H9 (cell line): ENCODE measurements around the gene EZH2. TPM values are rescaled to one million over a fixed set of nuclear protein-coding genes. Genes with fewer than 3 reads are reported as not detected.

Experiments used
- DNase-seq: peaks from one replicate; pipeline ENCODE4 v3.0.0-alpha.2; 2017
- H2AFZ ChIP-seq: one replicate; pipeline ENCODE4 v1.6.1; 2013; ENCODE audit warnings: mild to moderate bottlenecking, low read length, control low read depth, moderate library complexity
- H2AK5ac ChIP-seq: 2 replicates; pipeline ENCODE4 v1.6.1; 2013; ENCODE audit warnings: low read length, control low read depth, mixed read lengths; ENCODE audit not compliant: insufficient read length
- H2BK120ac ChIP-seq: one replicate; pipeline ENCODE4 v1.6.1; 2013; ENCODE audit warnings: low read depth, mild to moderate bottlenecking, low read length, control low read depth, inconsistent platforms; ENCODE audit not compliant: poor library complexity, severe bottlenecking
- H2BK12ac ChIP-seq: 2 replicates; pipeline ENCODE4 v1.6.1; 2013; ENCODE audit warnings: low read length, control low read depth, mixed read lengths, low read depth; ENCODE audit not compliant: insufficient read length
- H2BK15ac ChIP-seq: 2 replicates; pipeline ENCODE4 v1.6.1; 2013; ENCODE audit warnings: low read depth, low read length, control low read depth
- H2BK20ac ChIP-seq: one replicate; pipeline ENCODE4 v1.6.1; 2013; ENCODE audit warnings: low read depth, mild to moderate bottlenecking, low read length, control low read depth, inconsistent platforms; ENCODE audit not compliant: poor library complexity, severe bottlenecking
- H2BK5ac ChIP-seq: 2 replicates; pipeline ENCODE4 v1.6.1; 2013; ENCODE audit warnings: low read length, control low read depth, mixed read lengths; ENCODE audit not compliant: insufficient read length
- H3K14ac ChIP-seq: 2 replicates; pipeline ENCODE4 v1.6.1; 2013; ENCODE audit warnings: low read length, control low read depth; ENCODE audit not compliant: insufficient read depth
- H3K18ac ChIP-seq: 2 replicates; pipeline ENCODE4 v1.6.1; 2013; ENCODE audit warnings: low read depth, mild to moderate bottlenecking, mixed read lengths, low read length, control low read depth; ENCODE audit not compliant: insufficient read length
- H3K23ac ChIP-seq: 2 replicates; pipeline ENCODE4 v1.6.1; 2013; ENCODE audit warnings: low read length, control low read depth, mixed read lengths, low read depth; ENCODE audit not compliant: insufficient read length
- H3K23me2 ChIP-seq: 2 replicates; pipeline ENCODE4 v1.6.1; 2013; ENCODE audit warnings: low read depth, mild to moderate bottlenecking, mixed read lengths, low read length, control low read depth; ENCODE audit not compliant: insufficient read length, poor library complexity, severe bottlenecking
- H3K27ac ChIP-seq: 2 replicates; pipeline ENCODE4 v1.5.1; 2013; ENCODE audit warnings: low read length, control low read depth, mixed read lengths, low read depth; ENCODE audit not compliant: insufficient read length
- H3K27me3 ChIP-seq: 2 replicates; pipeline ENCODE4 v1.6.1; 2013; ENCODE audit warnings: low read length, control low read depth, inconsistent platforms; ENCODE audit not compliant: insufficient read depth
- H3K4ac ChIP-seq: 2 replicates; pipeline ENCODE4 v1.6.1; 2013; ENCODE audit warnings: low read depth, mild to moderate bottlenecking, control low read depth, inconsistent platforms, low read length, moderate library complexity
- H3K4me1 ChIP-seq: 2 replicates; pipeline ENCODE4 v1.6.1; 2013; ENCODE audit warnings: low read length, control low read depth, inconsistent platforms; ENCODE audit not compliant: insufficient read depth
- H3K4me2 ChIP-seq: 2 replicates; pipeline ENCODE4 v1.6.1; 2013; ENCODE audit warnings: low read length, control low read depth, mixed read lengths; ENCODE audit not compliant: insufficient read length, insufficient read depth
- H3K56ac ChIP-seq: 2 replicates; pipeline ENCODE4 v1.6.1; 2013; ENCODE audit warnings: low read depth, mild to moderate bottlenecking, mixed read lengths, low read length, control low read depth; ENCODE audit not compliant: insufficient read length
- H3K79me1 ChIP-seq: 2 replicates; pipeline ENCODE4 v1.6.1; 2013; ENCODE audit warnings: low read depth, mild to moderate bottlenecking, moderate library complexity, low read length, control low read depth, inconsistent platforms; ENCODE audit not compliant: insufficient read depth, poor library complexity, severe bottlenecking
- H3K79me2 ChIP-seq: 2 replicates; pipeline ENCODE4 v1.6.1; 2013; ENCODE audit warnings: low read length, control low read depth, inconsistent platforms; ENCODE audit not compliant: insufficient read depth
- H3K9ac ChIP-seq: 2 replicates; pipeline ENCODE4 v1.6.1; 2013; ENCODE audit warnings: low read length, control low read depth, mixed read lengths; ENCODE audit not compliant: insufficient read length; ENCODE audit errors: extremely low read depth
- H3K9me3 ChIP-seq: one replicate; pipeline ENCODE4 v1.6.1; 2013; ENCODE audit warnings: low read depth, low read length, inconsistent platforms; ENCODE audit not compliant: control insufficient read depth
- H3T11ph ChIP-seq: one replicate; pipeline ENCODE4 v1.6.1; 2013; ENCODE audit warnings: mild to moderate bottlenecking, low read length, control low read depth, inconsistent platforms
- H4K20me1 ChIP-seq: one replicate; pipeline ENCODE4 v1.6.1; 2013; ENCODE audit not compliant: control insufficient read depth, insufficient read length, insufficient read depth
- H4K5ac ChIP-seq: 2 replicates; pipeline ENCODE4 v1.6.1; 2013; ENCODE audit warnings: low read depth, mild to moderate bottlenecking, mixed read lengths, low read length, control low read depth; ENCODE audit not compliant: insufficient read length
- H4K8ac ChIP-seq: replicated peaks from 2 replicates; pipeline ENCODE4 v1.6.1; 2013; ENCODE audit warnings: low read length, control low read depth, mixed read lengths, low read depth; ENCODE audit not compliant: insufficient read length
- H4K91ac ChIP-seq: 2 replicates; pipeline ENCODE4 v1.6.1; 2013; ENCODE audit warnings: low read depth, mild to moderate bottlenecking, moderate library complexity, mixed read lengths, low read length, control low read depth; ENCODE audit not compliant: insufficient read length
- H3K27ac Mint-ChIP-seq, 3 experiments: 2 replicates in 2 of 3; 3 replicates in 1 of 3; pipeline ENCODE4 v1.8.0; 2020 to 2021; ENCODE audit warnings: mixed read lengths in 3 of 3, mild to moderate bottlenecking in 1 of 3, moderate library complexity in 1 of 3
- H3K27me3 Mint-ChIP-seq: 2 replicates; pipeline ENCODE4 v1.8.0; 2021; ENCODE audit warnings: low read depth, mild to moderate bottlenecking, moderate library complexity, mixed read lengths
- H3K36me3 Mint-ChIP-seq, 3 experiments: 2 replicates in 2 of 3; 3 replicates in 1 of 3; pipeline ENCODE4 v1.8.0; 2020 to 2021; ENCODE audit warnings: low read depth in 3 of 3, mixed read lengths in 3 of 3; ENCODE audit not compliant: insufficient read depth in 1 of 3
- H3K4me1 Mint-ChIP-seq, 2 experiments: 2 replicates each; pipeline ENCODE4 v1.8.0; 2020; ENCODE audit warnings: mixed read lengths in 2 of 2
- H3K4me3 Mint-ChIP-seq, 2 experiments: 2 replicates in 1 of 2; 3 replicates in 1 of 2; pipeline ENCODE4 v1.8.0; 2020 to 2021; ENCODE audit warnings: mild to moderate bottlenecking in 2 of 2, mixed read lengths in 2 of 2, moderate library complexity in 1 of 2
- H3K9me3 Mint-ChIP-seq, 2 experiments: 2 replicates in 1 of 2; 3 replicates in 1 of 2; pipeline ENCODE4 v1.8.0; 2020; ENCODE audit warnings: mild to moderate bottlenecking in 2 of 2, mixed read lengths in 2 of 2, moderate library complexity in 1 of 2
- CTCF ChIP-seq: fragments of 200-600 bp; sonication (generic); conservative IDR thresholded peaks from 3 replicates; pipeline ENCODE4 v1.8.0; 2021; ENCODE audit warnings: antibody characterized with exemption, mild to moderate bottlenecking
- WGBS: extraction: QIAGEN DNeasy Blood & Tissue Kit; methylation state at CpG from one replicate; pipeline ENCODE4 v1.1.7; 2013; ENCODE audit warnings: missing lambda C conversion rate, low lambda C conversion rate, mixed read lengths; ENCODE audit not compliant: insufficient read length; ENCODE audit errors: extremely low coverage; 5-methylcytosine and 5-hydroxymethylcytosine counted together
- total RNA-seq: library from RNA; stranded (reverse); gene quantifications from 2 replicates; pipeline ENCODE4 v1.2.1, GENCODE V29; 2021

Gene EZH2
- total RNA-seq, 1 experiment from 2014 or later = 41.3 TPM

GRCh38 chr7:148931470-148931869, 47.4 kb upstream of the EZH2 start:
- Histone ChIP-seq H2BK12ac (no peak overlapping the region), H3K9me3 (no peaks in the 10 kb centered on the region), H2BK120ac (no peak overlapping the region), H3K79me2 (no peaks in the 10 kb centered on the region), H3K4ac (no peak overlapping the region), H2AK5ac (no peak overlapping the region), H3K9ac (no peak overlapping the region), H2BK20ac (no peak overlapping the region), H3K27me3 (no peaks in the 10 kb centered on the region), H4K91ac (no peak overlapping the region), H2BK15ac (no peak overlapping the region), H4K5ac (no peak overlapping the region), H3K23me2 (no peaks in the 10 kb centered on the region), H3K56ac (no peak overlapping the region), H3K18ac (no peak overlapping the region), H3T11ph (no peak overlapping the region), H3K27ac (no peak overlapping the region), H3K4me2 (no peak overlapping the region), H4K8ac (no peak overlapping the region), H3K23ac (no peak overlapping the region), H2BK5ac (no peak overlapping the region), H4K20me1 (no peaks in the 10 kb centered on the region), H3K79me1 (no peaks in the 10 kb centered on the region), H3K14ac (no peak overlapping the region), H2AFZ (no peak overlapping the region), H3K4me1 (no peaks in the 10 kb centered on the region; the same call in 1 of the 2 replicates)
- TF ChIP-seq CTCF = no peak
- no peak for DNase-seq
- no CpG with 5 or more reads among the region's 5 CpGs for WGBS
- H3K4me1 Mint-ChIP-seq = peaks cover 0 to 7% of the 10 kb centered on the region in 2 experiments; a peak in 2 of 4 replicates
- no peaks in the 10 kb centered on the region for H3K36me3 Mint-ChIP-seq
- no peaks in the 10 kb centered on the region for H3K9me3 Mint-ChIP-seq
- no peak overlapping the region for H3K27ac Mint-ChIP-seq
- no peaks in the 10 kb centered on the region for H3K27me3 Mint-ChIP-seq
- H3K4me3 Mint-ChIP-seq = no peak overlapping the region
